Trophoblast cell (in vitro differentiated cells and primary cell): Measurements from ENCODE around the gene CD2AP. TPM values are rescaled to one million over a fixed set of nuclear protein-coding genes. Genes with fewer than 3 reads are reported as not detected.
A peak's percentile ranks its signal among the peaks of the same experiment; 100 is the strongest.

ENCODE experiments used
- DNase-seq, 2 donors: peaks; one replicate each; pipeline ENCODE4 v3.0.0-alpha.2; 2016
- H2AFZ ChIP-seq: 2 replicates; pipeline ENCODE4 v1.6.1; 2013; ENCODE audit warnings: low read length, moderate library complexity, mild to moderate bottlenecking; ENCODE audit not compliant: insufficient read depth, poor library complexity
- H2AK5ac ChIP-seq: 2 replicates; pipeline ENCODE4 v1.6.1; 2013; ENCODE audit warnings: mild to moderate bottlenecking, low read length
- H2BK120ac ChIP-seq: 2 replicates; pipeline ENCODE4 v1.6.1; 2013; ENCODE audit warnings: low read length, mild to moderate bottlenecking, moderate library complexity; ENCODE audit not compliant: insufficient read depth, poor library complexity
- H2BK12ac ChIP-seq: 2 replicates; pipeline ENCODE4 v1.6.1; 2013; ENCODE audit warnings: mild to moderate bottlenecking, low read length, moderate library complexity
- H2BK5ac ChIP-seq: 2 replicates; pipeline ENCODE4 v1.6.1; 2013; ENCODE audit warnings: low read length, low read depth, moderate library complexity, mild to moderate bottlenecking; ENCODE audit not compliant: poor library complexity
- H3K14ac ChIP-seq: 2 replicates; pipeline ENCODE4 v1.6.1; 2013; ENCODE audit warnings: mild to moderate bottlenecking, low read length
- H3K18ac ChIP-seq: 2 replicates; pipeline ENCODE4 v1.6.1; 2013; ENCODE audit warnings: mild to moderate bottlenecking, low read length
- H3K23ac ChIP-seq: 2 replicates; pipeline ENCODE4 v1.6.1; 2013; ENCODE audit warnings: low read length
- H3K27ac ChIP-seq: 2 replicates; pipeline ENCODE4 v1.5.1; 2013; ENCODE audit warnings: low read depth, mild to moderate bottlenecking, inconsistent platforms, low read length, moderate library complexity
- H3K27me3 ChIP-seq: 2 replicates; pipeline ENCODE4 v1.6.1; 2013; ENCODE audit warnings: inconsistent platforms, mild to moderate bottlenecking, low read length, moderate library complexity; ENCODE audit not compliant: insufficient read depth
- H3K36me3 ChIP-seq, 2 experiments: 1 replicate in 1 of 2; 2 replicates in 1 of 2; pipeline ENCODE4 v1.6.1; 2013; ENCODE audit warnings: low read length in 2 of 2, mild to moderate bottlenecking in 2 of 2, moderate library complexity in 1 of 2; ENCODE audit not compliant: insufficient read depth in 2 of 2, control insufficient read depth in 1 of 2
- H3K4ac ChIP-seq: 2 replicates; pipeline ENCODE4 v1.6.1; 2013; ENCODE audit warnings: low read depth, mild to moderate bottlenecking, low read length, moderate library complexity
- H3K4me1 ChIP-seq, 2 experiments: 1 replicate in 1 of 2; 2 replicates in 1 of 2; pipeline ENCODE4 v1.6.1; 2013; ENCODE audit warnings: low read length in 2 of 2, mild to moderate bottlenecking in 2 of 2, moderate library complexity in 1 of 2; ENCODE audit not compliant: insufficient read depth in 2 of 2, control insufficient read depth in 1 of 2
- H3K4me2 ChIP-seq: 2 replicates; pipeline ENCODE4 v1.6.1; 2013; ENCODE audit warnings: inconsistent platforms, mild to moderate bottlenecking, low read length, moderate library complexity
- H3K4me3 ChIP-seq: 2 replicates; pipeline ENCODE4 v1.5.1; 2013; ENCODE audit warnings: mild to moderate bottlenecking, low read depth, low read length, inconsistent platforms
- H3K79me1 ChIP-seq: one replicate; pipeline ENCODE4 v1.6.1; 2013; ENCODE audit warnings: low read length
- H3K79me2 ChIP-seq: 2 replicates; pipeline ENCODE4 v1.6.1; 2013; ENCODE audit warnings: low read length, mild to moderate bottlenecking; ENCODE audit not compliant: control insufficient read depth, insufficient read depth, poor library complexity
- H3K9ac ChIP-seq: 2 replicates; pipeline ENCODE4 v1.6.1; 2013; ENCODE audit warnings: mild to moderate bottlenecking, low read length
- H3K9me3 ChIP-seq: 2 replicates; pipeline ENCODE4 v1.6.1; 2013; ENCODE audit warnings: low read depth, mild to moderate bottlenecking, control low read depth, inconsistent platforms, low read length; ENCODE audit not compliant: insufficient read depth
- H4K12ac ChIP-seq: 2 replicates; pipeline ENCODE4 v1.6.1; 2013; ENCODE audit warnings: low read depth, mild to moderate bottlenecking, low read length, moderate library complexity
- H4K8ac ChIP-seq: 2 replicates; pipeline ENCODE4 v1.6.1; 2013; ENCODE audit warnings: low read depth, mild to moderate bottlenecking, low read length, moderate library complexity
- H4K91ac ChIP-seq: one replicate; pipeline ENCODE4 v1.6.1; 2013; ENCODE audit warnings: low read depth, mild to moderate bottlenecking, low read length, moderate library complexity
- WGBS: extraction: QIAGEN DNeasy Blood & Tissue Kit; methylation state at CpG from one replicate; pipeline ENCODE4 v1.1.7; 2013; ENCODE audit warnings: missing lambda C conversion rate; ENCODE audit not compliant: insufficient read length, insufficient coverage; ENCODE audit errors: extremely low coverage; 5-methylcytosine and 5-hydroxymethylcytosine counted together
- polyA plus RNA-seq: library from polyadenylated mRNA; stranded (reverse); fragments of 200-250 nt; gene quantifications from 2 replicates; pipeline ENCODE4 v1.2.3, GENCODE V29; 2013

Gene CD2AP, protein sequence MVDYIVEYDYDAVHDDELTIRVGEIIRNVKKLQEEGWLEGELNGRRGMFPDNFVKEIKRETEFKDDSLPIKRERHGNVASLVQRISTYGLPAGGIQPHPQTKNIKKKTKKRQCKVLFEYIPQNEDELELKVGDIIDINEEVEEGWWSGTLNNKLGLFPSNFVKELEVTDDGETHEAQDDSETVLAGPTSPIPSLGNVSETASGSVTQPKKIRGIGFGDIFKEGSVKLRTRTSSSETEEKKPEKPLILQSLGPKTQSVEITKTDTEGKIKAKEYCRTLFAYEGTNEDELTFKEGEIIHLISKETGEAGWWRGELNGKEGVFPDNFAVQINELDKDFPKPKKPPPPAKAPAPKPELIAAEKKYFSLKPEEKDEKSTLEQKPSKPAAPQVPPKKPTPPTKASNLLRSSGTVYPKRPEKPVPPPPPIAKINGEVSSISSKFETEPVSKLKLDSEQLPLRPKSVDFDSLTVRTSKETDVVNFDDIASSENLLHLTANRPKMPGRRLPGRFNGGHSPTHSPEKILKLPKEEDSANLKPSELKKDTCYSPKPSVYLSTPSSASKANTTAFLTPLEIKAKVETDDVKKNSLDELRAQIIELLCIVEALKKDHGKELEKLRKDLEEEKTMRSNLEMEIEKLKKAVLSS
- polyA plus RNA-seq: 26.6 and 27.1 TPM in 2 replicates

- H3K27me3 ChIP-seq: no peaks in the 10 kb centered on the region
- DNase-seq: peak; percentile 82 to 84
- no peaks in the 10 kb centered on the region for H3K36me3 ChIP-seq
- H3K4me2 ChIP-seq: peak within 1 kb of the TSS; percentile 63
- H2AFZ ChIP-seq: peak within 1 kb of the TSS; percentile 97
- H2BK5ac ChIP-seq: peak within 1 kb of the TSS; percentile 95
- H3K23ac ChIP-seq: no peak within 1 kb of the TSS
- H4K8ac ChIP-seq: peak within 1 kb of the TSS; percentile 97
- peak within 1 kb of the TSS; percentile 93 for H3K4ac ChIP-seq
- WGBS: no CpG with 5 or more reads among the region's 83 CpGs
- peaks cover 16% of the 10 kb centered on the region for H3K79me2 ChIP-seq
- H3K4me3 ChIP-seq: peak within 1 kb of the TSS; percentile 80
- peak within 1 kb of the TSS; percentile 97 for H4K91ac ChIP-seq
- no peaks in the 10 kb centered on the region for H3K9me3 ChIP-seq
- peak within 1 kb of the TSS; percentile 98 for H3K18ac ChIP-seq
- H3K27ac ChIP-seq: peak within 1 kb of the TSS; percentile 98
- H2BK120ac ChIP-seq: peak within 1 kb of the TSS; percentile 95
- peaks cover 12% of the 10 kb centered on the region for H3K79me1 ChIP-seq
- no peak within 1 kb of the TSS for H2BK12ac ChIP-seq
- H3K9ac ChIP-seq: peak within 1 kb of the TSS; percentile 77
- peak within 1 kb of the TSS; percentile 98 for H4K12ac ChIP-seq
- H2AK5ac ChIP-seq: peak within 1 kb of the TSS; percentile 80
- peaks cover 2 to 5% of the 10 kb centered on the region in 2 experiments for H3K4me1 ChIP-seq
- H3K14ac ChIP-seq: peak within 1 kb of the TSS; percentile 99
Observed at GRCh38 chr6:47477497-47478232, at the start of gene CD2AP. Gene CD2AP, plus strand, starts transcription at chr6:47477789. Its CDS starts 456 bp downstream, at chr6:47478245.

DNA sequence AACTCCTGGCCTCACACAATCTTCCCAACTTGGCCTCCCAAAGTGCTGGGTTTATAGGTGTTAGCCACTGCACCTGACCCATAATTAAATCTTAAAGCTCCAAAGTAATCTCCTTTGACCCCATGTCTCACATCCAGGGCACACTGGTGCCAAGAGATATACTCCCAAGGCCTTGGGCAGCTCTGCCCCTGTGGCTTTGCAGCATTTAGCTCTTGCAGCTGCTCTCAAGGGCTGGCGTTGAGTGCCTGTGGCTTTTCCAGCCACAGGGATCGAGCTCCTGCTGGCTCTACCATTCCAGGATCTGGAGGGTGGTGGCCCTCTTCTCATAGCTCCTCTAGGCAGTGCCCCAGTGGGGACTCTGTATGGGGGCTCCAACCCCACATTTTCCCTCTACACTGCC is 49.3 kb upstream of the CD2AP start:
- WGBS: no CpG with 5 or more reads among the region's 2 CpGs
- H3K18ac ChIP-seq: no peak overlapping the region
- no peak for DNase-seq

GRCh38 chr6:47428746-47429664 is 48.6 kb upstream of the CD2AP start:
- H4K91ac ChIP-seq: no peak overlapping the region
- H3K79me1 ChIP-seq: no peaks in the 10 kb centered on the region
- no peak overlapping the region for H4K12ac ChIP-seq
- H3K79me2 ChIP-seq: no peaks in the 10 kb centered on the region
- H2BK12ac ChIP-seq: no peak overlapping the region
- H3K4me1 ChIP-seq: peaks cover 0 to 3% of the 10 kb centered on the region in 2 experiments
- no peak overlapping the region for H2AFZ ChIP-seq
- no peak overlapping the region for H2BK5ac ChIP-seq
- H3K4me3 ChIP-seq: no peak overlapping the region
- H3K36me3 ChIP-seq: no peaks in the 10 kb centered on the region
- no peak overlapping the region for H3K14ac ChIP-seq
- no peak overlapping the region for H3K18ac ChIP-seq
- H3K4ac ChIP-seq: no peak overlapping the region
- no peak overlapping the region for H3K9ac ChIP-seq
- no peak for DNase-seq
- peaks cover 2% of the 10 kb centered on the region for H3K9me3 ChIP-seq
- no peak overlapping the region for H3K27ac ChIP-seq
- no peak overlapping the region for H4K8ac ChIP-seq
- H3K4me2 ChIP-seq: no peak overlapping the region
- no CpG with 5 or more reads among the region's 2 CpGs for WGBS
- no peak overlapping the region for H2AK5ac ChIP-seq
- H2BK120ac ChIP-seq: no peak overlapping the region
- H3K27me3 ChIP-seq: no peaks in the 10 kb centered on the region
- no peak overlapping the region for H3K23ac ChIP-seq

More for the DNA sequence above, 49.3 kb upstream of the CD2AP start:
- Histone ChIP-seq H3K9me3 (peaks cover 2% of the 10 kb centered on the region), H4K8ac (no peak overlapping the region), H2BK120ac (no peak overlapping the region), H4K91ac (no peak overlapping the region), H3K79me2 (no peaks in the 10 kb centered on the region), H3K36me3 (no peaks in the 10 kb centered on the region), H3K14ac (no peak overlapping the region), H3K4ac (no peak overlapping the region), H3K27me3 (no peaks in the 10 kb centered on the region), H3K27ac (no peak overlapping the region), H2AK5ac (no peak overlapping the region), H3K4me1 (peaks cover 0 to 2% of the 10 kb centered on the region in 2 experiments), H3K79me1 (no peaks in the 10 kb centered on the region), H3K9ac (no peak overlapping the region), H2BK12ac (no peak overlapping the region), H3K4me2 (no peak overlapping the region), H2BK5ac (no peak overlapping the region), H4K12ac (no peak overlapping the region), H3K23ac (no peak overlapping the region), H3K4me3 (no peak overlapping the region), H2AFZ (no peak overlapping the region)
